Measurements from ENCODE around the gene GRHL3.
A peak's percentile ranks its signal among the peaks of the same experiment; 100 is the strongest.

GRHL3 gene

DNA sequence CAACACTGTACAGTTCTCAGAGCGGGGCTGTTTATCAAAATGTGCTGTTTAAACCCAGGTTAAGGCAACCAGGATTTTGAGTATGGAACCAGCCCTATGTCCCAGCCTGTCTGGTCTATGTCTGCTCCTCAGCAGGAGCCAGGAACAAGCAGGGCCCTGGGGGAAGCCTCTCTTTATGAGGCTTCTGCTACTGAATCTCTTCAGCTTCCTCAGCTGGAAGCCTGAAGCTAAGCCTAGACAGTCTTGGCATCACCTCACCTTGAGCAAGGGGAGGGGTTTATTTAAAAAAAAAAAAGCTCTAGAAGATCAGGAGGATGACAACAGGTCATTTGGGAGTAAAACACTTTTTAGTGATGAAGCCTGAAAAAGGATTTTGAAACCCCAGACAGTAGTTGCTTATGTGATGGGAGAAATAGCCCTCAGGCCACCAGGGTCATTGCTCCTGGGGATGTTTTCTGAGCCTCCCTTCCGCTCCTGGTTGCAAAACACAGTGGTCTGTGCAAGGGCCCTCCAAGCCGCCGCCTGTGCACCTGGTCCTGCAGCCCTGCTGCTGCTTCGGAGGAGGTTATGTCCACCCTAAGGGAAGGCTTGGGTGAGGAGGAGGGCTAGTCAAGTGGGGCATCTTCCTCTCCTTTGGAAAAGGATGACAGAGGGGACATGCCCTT is 21.8 kb upstream of the GRHL3 start:
- H3K9ac ChIP-seq (ENCODE audit: low read depth, low read length, poor library complexity): peak overlapping the region; percentile 1
- H3K4ac ChIP-seq (ENCODE audit: low read length): peak overlapping the region; percentile 14
- no CpG with 5 or more reads among the region's 5 CpGs for WGBS, 2 donors (ENCODE audit: extremely low coverage in 2 of 2, insufficient read length in 2 of 2, insufficient replicate concordance in 1 of 2)
- H2BK5ac ChIP-seq (ENCODE audit: low read length): no peak overlapping the region
- H2BK15ac ChIP-seq (ENCODE audit: low read length): no peak overlapping the region
- H3K27me3 ChIP-seq (ENCODE audit: control insufficient read depth in 3 of 3, insufficient read depth in 3 of 3, low read depth in 1 of 3, low read length in 3 of 3): peaks cover 0 to 4% (median 3%) of the 10 kb centered on the region in 3 experiments
- H3K23ac ChIP-seq (ENCODE audit: low read depth, low read length, poor library complexity): no peak overlapping the region
- H2AK5ac ChIP-seq (ENCODE audit: low read depth, low read length): no peak overlapping the region
- H2AFZ ChIP-seq (ENCODE audit: low read length): no peak overlapping the region
- no peak overlapping the region for H3K4me2 ChIP-seq (ENCODE audit: insufficient read depth, low read length, poor library complexity, severe bottlenecking)
- no peaks in the 10 kb centered on the region for H3K79me1 ChIP-seq (ENCODE audit: low read depth, low read length)
- no peak overlapping the region for H2BK12ac ChIP-seq (ENCODE audit: low read length)
- no peaks in the 10 kb centered on the region for H3K36me3 ChIP-seq (replicated peaks in 1 of 2; ENCODE audit: control insufficient read depth in 2 of 2, insufficient read depth in 2 of 2, low read length in 2 of 2)
- no peak for DNase-seq (ENCODE audit: low spot score)
- H3K9me3 ChIP-seq (replicated peaks in 1 of 2; ENCODE audit: control insufficient read depth in 2 of 2, insufficient read depth in 1 of 2, low read depth in 1 of 2, low read length in 2 of 2): no peaks in the 10 kb centered on the region
- no peak overlapping the region for H3K18ac ChIP-seq (ENCODE audit: low read length)
- H2BK120ac ChIP-seq (ENCODE audit: low read depth, low read length): no peak overlapping the region
- H3K4me1 ChIP-seq (ENCODE audit: control insufficient read depth in 2 of 2, insufficient read depth in 1 of 2, low read depth in 1 of 2, low read length in 2 of 2): peaks cover 0 to 6% of the 10 kb centered on the region in 2 donors
- no peak overlapping the region for H3K4me3 ChIP-seq (ENCODE audit: low read length in 2 of 2)
- no peak overlapping the region for H4K91ac ChIP-seq (ENCODE audit: low read depth, low read length, poor library complexity)
- H3K14ac ChIP-seq (ENCODE audit: low read length): no peak overlapping the region
- H3K27ac ChIP-seq (replicated peaks; ENCODE audit: low read length): no peak overlapping the region
- no peak overlapping the region for H4K8ac ChIP-seq (ENCODE audit: low read depth, low read length)

DNA sequence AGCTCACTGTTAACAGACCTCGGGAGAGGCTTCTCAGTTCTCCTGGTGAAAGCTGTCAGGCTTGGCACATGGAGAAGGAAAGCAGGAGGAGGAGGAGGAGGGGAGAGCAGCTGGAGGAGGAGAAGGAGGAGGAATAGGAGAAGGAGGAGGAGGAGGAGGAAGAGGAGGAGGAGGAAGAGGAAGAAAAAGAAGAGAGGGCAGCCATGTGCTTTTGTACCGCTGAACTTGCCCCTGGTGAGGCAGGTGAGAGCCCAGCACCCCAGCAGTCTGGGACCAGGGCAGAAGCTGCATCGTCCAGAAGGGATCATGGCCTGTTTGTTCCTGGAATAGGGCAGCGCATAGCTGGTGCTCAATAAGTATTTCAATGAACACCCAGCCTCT is 21.3 kb upstream of the GRHL3 start:
- peaks cover 0 to 6% of the 10 kb centered on the region in 2 donors for H3K4me1 ChIP-seq (ENCODE audit: control insufficient read depth in 2 of 2, insufficient read depth in 1 of 2, low read depth in 1 of 2, low read length in 2 of 2)
- no peak overlapping the region for H4K91ac ChIP-seq (ENCODE audit: low read depth, low read length, poor library complexity)
- no peak for DNase-seq (ENCODE audit: low spot score)
- no peak overlapping the region for H2AFZ ChIP-seq (ENCODE audit: low read length)
- no peaks in the 10 kb centered on the region for H3K36me3 ChIP-seq (replicated peaks in 1 of 2; ENCODE audit: control insufficient read depth in 2 of 2, insufficient read depth in 2 of 2, low read length in 2 of 2)
- no peaks in the 10 kb centered on the region for H3K9me3 ChIP-seq (replicated peaks in 1 of 2; ENCODE audit: control insufficient read depth in 2 of 2, insufficient read depth in 1 of 2, low read depth in 1 of 2, low read length in 2 of 2)
- no peak overlapping the region for H2BK120ac ChIP-seq (ENCODE audit: low read depth, low read length)
- no peak overlapping the region for H3K4me3 ChIP-seq (ENCODE audit: low read length in 2 of 2)
- no peak overlapping the region for H2BK12ac ChIP-seq (ENCODE audit: low read length)
- WGBS, 2 donors (ENCODE audit: extremely low coverage in 2 of 2, insufficient read length in 2 of 2, insufficient replicate concordance in 1 of 2): no CpG with 5 or more reads among the region's 4 CpGs
- H3K18ac ChIP-seq (ENCODE audit: low read length): no peak overlapping the region
- no peak overlapping the region for H2BK5ac ChIP-seq (ENCODE audit: low read length)
- no peak overlapping the region for H3K23ac ChIP-seq (ENCODE audit: low read depth, low read length, poor library complexity)
- peak overlapping the region; percentile 14 for H3K4ac ChIP-seq (ENCODE audit: low read length)
- no peak overlapping the region for H4K8ac ChIP-seq (ENCODE audit: low read depth, low read length)
- no peak overlapping the region for H2BK15ac ChIP-seq (ENCODE audit: low read length)
- no peaks in the 10 kb centered on the region for H3K79me1 ChIP-seq (ENCODE audit: low read depth, low read length)
- no peak overlapping the region for H3K27ac ChIP-seq (replicated peaks; ENCODE audit: low read length)
- peaks cover 0 to 4% (median 3%) of the 10 kb centered on the region in 3 experiments for H3K27me3 ChIP-seq (ENCODE audit: control insufficient read depth in 3 of 3, insufficient read depth in 3 of 3, low read depth in 1 of 3, low read length in 3 of 3)
- no peak overlapping the region for H2AK5ac ChIP-seq (ENCODE audit: low read depth, low read length)
- H3K4me2 ChIP-seq (ENCODE audit: insufficient read depth, low read length, poor library complexity, severe bottlenecking): no peak overlapping the region
- H3K14ac ChIP-seq (ENCODE audit: low read length): no peak overlapping the region
- H3K9ac ChIP-seq (ENCODE audit: low read depth, low read length, poor library complexity): peak overlapping the region; percentile 1

DNA sequence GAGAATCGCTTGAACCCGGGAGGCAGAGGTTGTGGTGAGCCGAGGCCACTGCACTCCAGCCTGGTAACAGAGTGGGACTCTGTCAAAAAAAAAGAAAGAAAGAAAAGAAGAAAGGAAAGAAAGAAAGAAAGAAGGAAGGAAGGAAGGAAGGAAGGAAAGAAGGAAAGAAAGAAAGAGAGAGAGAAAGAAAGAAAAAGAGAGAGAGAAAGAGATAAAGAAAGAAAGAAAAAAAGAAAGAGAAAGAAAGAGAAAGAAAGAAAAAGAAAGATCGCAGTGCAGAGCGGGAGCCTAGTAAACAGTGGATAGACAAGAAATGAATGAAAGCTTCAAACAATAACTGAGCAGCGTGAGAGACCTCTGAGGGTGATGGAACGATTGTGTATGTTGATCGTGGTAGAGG is 20.6 kb upstream of the GRHL3 start:
- Histone ChIP-seq H3K23ac (ENCODE audit: low read depth, low read length, poor library complexity) (no peak overlapping the region), H3K36me3 (replicated peaks in 1 of 2; ENCODE audit: control insufficient read depth in 2 of 2, insufficient read depth in 2 of 2, low read length in 2 of 2) (no peaks in the 10 kb centered on the region), H3K27ac (replicated peaks; ENCODE audit: low read length) (no peak overlapping the region), H2AFZ (ENCODE audit: low read length) (no peak overlapping the region), H4K8ac (ENCODE audit: low read depth, low read length) (no peak overlapping the region), H2BK5ac (ENCODE audit: low read length) (no peak overlapping the region), H3K4me1 (ENCODE audit: control insufficient read depth in 2 of 2, insufficient read depth in 1 of 2, low read depth in 1 of 2, low read length in 2 of 2) (peaks cover 0 to 6% of the 10 kb centered on the region in 2 donors), H2BK12ac (ENCODE audit: low read length) (no peak overlapping the region), H3K4me3 (ENCODE audit: low read length in 2 of 2) (no peak overlapping the region), H3K9me3 (replicated peaks in 1 of 2; ENCODE audit: control insufficient read depth in 2 of 2, insufficient read depth in 1 of 2, low read depth in 1 of 2, low read length in 2 of 2) (no peaks in the 10 kb centered on the region), H3K9ac (ENCODE audit: low read depth, low read length, poor library complexity) (no peak overlapping the region), H3K27me3 (ENCODE audit: control insufficient read depth in 3 of 3, insufficient read depth in 3 of 3, low read depth in 1 of 3, low read length in 3 of 3) (peaks cover 0 to 3% (median 2%) of the 10 kb centered on the region in 3 experiments), H3K4ac (ENCODE audit: low read length) (no peak overlapping the region), H3K18ac (ENCODE audit: low read length) (no peak overlapping the region), H2AK5ac (ENCODE audit: low read depth, low read length) (no peak overlapping the region), H3K79me1 (ENCODE audit: low read depth, low read length) (no peaks in the 10 kb centered on the region), H3K14ac (ENCODE audit: low read length) (no peak overlapping the region), H3K4me2 (ENCODE audit: insufficient read depth, low read length, poor library complexity, severe bottlenecking) (no peak overlapping the region), H2BK15ac (ENCODE audit: low read length) (no peak overlapping the region), H4K91ac (ENCODE audit: low read depth, low read length, poor library complexity) (no peak overlapping the region), H2BK120ac (ENCODE audit: low read depth, low read length) (no peak overlapping the region)
- no CpG with 5 or more reads among the region's 8 CpGs for WGBS, 2 donors (ENCODE audit: extremely low coverage in 2 of 2, insufficient read length in 2 of 2, insufficient replicate concordance in 1 of 2)
- DNase-seq (ENCODE audit: low spot score): no peak

DNA sequence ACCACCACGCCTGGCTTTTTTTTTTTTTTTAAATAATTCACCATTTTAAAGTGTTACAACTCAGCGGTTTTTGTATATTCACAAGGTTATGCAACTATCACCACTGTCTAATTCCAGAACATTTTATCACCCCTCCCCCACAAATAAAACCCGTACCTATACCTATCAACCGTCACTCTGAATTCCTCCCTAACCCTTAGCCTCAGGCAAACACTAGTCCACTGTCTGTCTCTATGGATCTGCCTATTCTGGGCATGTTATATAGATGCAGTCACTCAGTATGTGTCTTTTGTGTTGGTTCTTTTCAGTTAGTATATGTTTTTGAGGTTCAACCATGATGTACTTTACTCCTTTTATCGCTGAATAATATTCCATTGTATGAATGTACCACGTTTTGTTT is 19.3 kb upstream of the GRHL3 start:
- Histone ChIP-seq H3K27me3 (ENCODE audit: control insufficient read depth in 3 of 3, insufficient read depth in 3 of 3, low read depth in 1 of 3, low read length in 3 of 3) (peaks cover 0 to 3% (median 2%) of the 10 kb centered on the region in 3 experiments), H2AK5ac (ENCODE audit: low read depth, low read length) (no peak overlapping the region), H3K9me3 (replicated peaks in 1 of 2; ENCODE audit: control insufficient read depth in 2 of 2, insufficient read depth in 1 of 2, low read depth in 1 of 2, low read length in 2 of 2) (no peaks in the 10 kb centered on the region), H3K4me1 (ENCODE audit: control insufficient read depth in 2 of 2, insufficient read depth in 1 of 2, low read depth in 1 of 2, low read length in 2 of 2) (peaks cover 0 to 8% of the 10 kb centered on the region in 2 donors), H3K4me2 (ENCODE audit: insufficient read depth, low read length, poor library complexity, severe bottlenecking) (no peak overlapping the region), H3K4me3 (ENCODE audit: low read length in 2 of 2) (no peak overlapping the region), H3K27ac (replicated peaks; ENCODE audit: low read length) (no peak overlapping the region), H4K91ac (ENCODE audit: low read depth, low read length, poor library complexity) (no peak overlapping the region), H2BK12ac (ENCODE audit: low read length) (no peak overlapping the region), H2BK15ac (ENCODE audit: low read length) (no peak overlapping the region), H2BK5ac (ENCODE audit: low read length) (no peak overlapping the region), H2BK120ac (ENCODE audit: low read depth, low read length) (no peak overlapping the region), H3K79me1 (ENCODE audit: low read depth, low read length) (no peaks in the 10 kb centered on the region), H4K8ac (ENCODE audit: low read depth, low read length) (no peak overlapping the region), H3K36me3 (replicated peaks in 1 of 2; ENCODE audit: control insufficient read depth in 2 of 2, insufficient read depth in 2 of 2, low read length in 2 of 2) (no peaks in the 10 kb centered on the region), H3K23ac (ENCODE audit: low read depth, low read length, poor library complexity) (no peak overlapping the region), H3K4ac (ENCODE audit: low read length) (no peak overlapping the region), H3K18ac (ENCODE audit: low read length) (no peak overlapping the region), H2AFZ (ENCODE audit: low read length) (no peak overlapping the region), H3K9ac (ENCODE audit: low read depth, low read length, poor library complexity) (no peak overlapping the region), H3K14ac (ENCODE audit: low read length) (no peak overlapping the region)
- WGBS, 2 donors (ENCODE audit: extremely low coverage in 2 of 2, insufficient read length in 2 of 2, insufficient replicate concordance in 1 of 2): 100% methylated on average over 2 of the region's 6 CpGs; no CpG with 5 or more reads in 1 of the 2 donors
- no peak for DNase-seq (ENCODE audit: low spot score)

All from neuronal stem cell (in vitro differentiated cells).